K562 (cell line): ENCODE data around the gene ZNF319.

ENCODE experiments used
- CCAR2 ChIP-seq: fragments of 200-400 bp; formaldehyde crosslinking; IDR thresholded peaks from 2 replicates; pipeline ENCODE4 v1.6.1; 2017; ENCODE audit warnings: mild to moderate bottlenecking, low read depth, low read length
- DPF2 ChIP-seq: fragments of 450-650 bp; IDR thresholded peaks from 2 replicates; pipeline ENCODE4 v1.6.1; 2016
- NCOA2 ChIP-seq, 2 experiments: fragments of 450-650 bp; IDR thresholded peaks; 2 replicates each; pipeline ENCODE4 v1.6.1; 2018; ENCODE audit warnings: mild to moderate bottlenecking in 2 of 2, moderate library complexity in 1 of 2; ENCODE audit not compliant: partially characterized antibody in 2 of 2
- TF ChIP-seq, protein P1 (sequence below), 3 experiments: IDR thresholded peaks in 2 of 3; conservative IDR thresholded peaks in 1 of 3; 2 replicates each; pipeline ENCODE4 v1.5.1; 2011 to 2012; ENCODE audit warnings: low read length in 3 of 3, mild to moderate bottlenecking in 3 of 3, control low read depth in 2 of 3, improper control_type of control experiment in 1 of 3, inconsistent platforms in 1 of 3, low read depth in 1 of 3, mixed read lengths in 1 of 3, moderate library complexity in 1 of 3; ENCODE audit not compliant: insufficient read depth in 2 of 3

DNA sequence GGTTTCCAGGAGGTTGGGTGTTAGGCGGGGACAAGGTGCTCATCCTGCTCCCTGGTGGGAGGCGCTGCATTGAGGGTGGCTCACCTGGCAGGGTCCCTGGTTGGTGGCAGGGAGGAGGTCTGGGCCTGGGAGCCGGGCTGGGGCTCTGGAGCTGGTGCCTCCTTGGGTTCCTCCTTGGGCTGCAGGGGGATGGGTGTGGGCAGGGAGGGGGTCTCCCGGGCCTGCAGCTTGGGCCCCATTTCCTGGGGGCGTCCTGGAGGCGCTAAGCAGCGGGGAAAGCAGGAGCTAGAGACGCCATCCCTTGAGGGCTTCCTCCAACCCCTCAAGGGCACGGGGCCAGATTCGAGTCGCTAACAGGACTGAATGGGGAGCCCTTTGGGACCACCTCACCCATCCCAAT lies 40.7 kb downstream of the ZNF319 start:
- no peak for TF ChIP-seq CCAR2
- TF ChIP-seq, protein P1, sequence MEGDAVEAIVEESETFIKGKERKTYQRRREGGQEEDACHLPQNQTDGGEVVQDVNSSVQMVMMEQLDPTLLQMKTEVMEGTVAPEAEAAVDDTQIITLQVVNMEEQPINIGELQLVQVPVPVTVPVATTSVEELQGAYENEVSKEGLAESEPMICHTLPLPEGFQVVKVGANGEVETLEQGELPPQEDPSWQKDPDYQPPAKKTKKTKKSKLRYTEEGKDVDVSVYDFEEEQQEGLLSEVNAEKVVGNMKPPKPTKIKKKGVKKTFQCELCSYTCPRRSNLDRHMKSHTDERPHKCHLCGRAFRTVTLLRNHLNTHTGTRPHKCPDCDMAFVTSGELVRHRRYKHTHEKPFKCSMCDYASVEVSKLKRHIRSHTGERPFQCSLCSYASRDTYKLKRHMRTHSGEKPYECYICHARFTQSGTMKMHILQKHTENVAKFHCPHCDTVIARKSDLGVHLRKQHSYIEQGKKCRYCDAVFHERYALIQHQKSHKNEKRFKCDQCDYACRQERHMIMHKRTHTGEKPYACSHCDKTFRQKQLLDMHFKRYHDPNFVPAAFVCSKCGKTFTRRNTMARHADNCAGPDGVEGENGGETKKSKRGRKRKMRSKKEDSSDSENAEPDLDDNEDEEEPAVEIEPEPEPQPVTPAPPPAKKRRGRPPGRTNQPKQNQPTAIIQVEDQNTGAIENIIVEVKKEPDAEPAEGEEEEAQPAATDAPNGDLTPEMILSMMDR (IDR thresholded peaks at IDR 0.05 in 2 of 3, conservative IDR thresholded peaks at IDR 0.05 in 1 of 3; ENCODE audit: insufficient read depth in 2 of 3, low read depth in 1 of 3, low read length in 3 of 3), result no peak
- TF ChIP-seq DPF2, result no peak
- TF ChIP-seq NCOA2 (IDR thresholded peaks at IDR 0.05; ENCODE audit: partially characterized antibody in 2 of 2), result no peak
